ENCODE results near the gene AGRN. TPM values are rescaled to one million over a fixed set of nuclear protein-coding genes. Genes with fewer than 3 reads are reported as not detected.

AGRN gene
- total RNA-seq, 3 donors from 2014 or later (not counting 1 experiment from before 2014, with no cell fraction given): 4.1 to 5.0 (median 4.6) TPM

GRCh38 chr1:1086911-1087341 lies 67.0 kb downstream of the AGRN start:
- H3K27ac ChIP-seq (ENCODE audit: low read length): no peak overlapping the region
- intact Hi-C loops (cut with micrococcal nuclease): no loop called here
- H3K27ac Mint-ChIP-seq: no peak overlapping the region
- no peak overlapping the region for H3K4me3 Mint-ChIP-seq
- H3K27me3 ChIP-seq (ENCODE audit: control insufficient read depth, insufficient read depth, low read length): no peaks in the 10 kb centered on the region
- H3K9me3 ChIP-seq (ENCODE audit: control insufficient read depth, insufficient read depth, low read length): no peaks in the 10 kb centered on the region
- H3K9me3 Mint-ChIP-seq: no peaks in the 10 kb centered on the region
- TF ChIP-seq CTCF (IDR thresholded peaks at IDR 0.05): no peak
- DNase-seq (no peak), ATAC-seq (no peak)
- H3K36me3 Mint-ChIP-seq: no peaks in the 10 kb centered on the region
- WGBS (ENCODE audit: insufficient coverage): 92% methylated on average over 17 of the region's 17 CpGs
- H3K36me3 ChIP-seq (ENCODE audit: control insufficient read depth, insufficient read depth, low read length): no peaks in the 10 kb centered on the region
- H3K4me1 ChIP-seq (ENCODE audit: control insufficient read depth, insufficient read depth, low read length): no peaks in the 10 kb centered on the region
- no peaks in the 10 kb centered on the region for H3K27me3 Mint-ChIP-seq (ENCODE audit: low read depth in 2 of 2)
- no peak overlapping the region for H3K4me3 ChIP-seq (ENCODE audit: low read length)
- H3K4me1 Mint-ChIP-seq: no peaks in the 10 kb centered on the region

GRCh38 chr1:1087351-1088028 lies 67.6 kb downstream of the AGRN start:
- H3K4me1 ChIP-seq (ENCODE audit: control insufficient read depth, insufficient read depth, low read length): no peaks in the 10 kb centered on the region
- H3K36me3 ChIP-seq (ENCODE audit: control insufficient read depth, insufficient read depth, low read length): no peaks in the 10 kb centered on the region
- Mint-ChIP-seq H3K9me3 (no peaks in the 10 kb centered on the region), H3K27me3 (ENCODE audit: low read depth in 2 of 2) (no peaks in the 10 kb centered on the region), H3K27ac (no peak overlapping the region), H3K4me1 (no peaks in the 10 kb centered on the region), H3K4me3 (no peak overlapping the region), H3K36me3 (no peaks in the 10 kb centered on the region)
- no peak overlapping the region for H3K4me3 ChIP-seq (ENCODE audit: low read length)
- no peak for TF ChIP-seq CTCF (IDR thresholded peaks at IDR 0.05)
- no peaks in the 10 kb centered on the region for H3K27me3 ChIP-seq (ENCODE audit: control insufficient read depth, insufficient read depth, low read length)
- no peak for DNase-seq
- H3K9me3 ChIP-seq (ENCODE audit: control insufficient read depth, insufficient read depth, low read length): no peaks in the 10 kb centered on the region
- WGBS (ENCODE audit: insufficient coverage): 96% methylated on average over 38 of the region's 38 CpGs
- no peak for ATAC-seq
- H3K27ac ChIP-seq (ENCODE audit: low read length): no peak overlapping the region
- intact Hi-C loops (cut with micrococcal nuclease): no loop called here

DNA sequence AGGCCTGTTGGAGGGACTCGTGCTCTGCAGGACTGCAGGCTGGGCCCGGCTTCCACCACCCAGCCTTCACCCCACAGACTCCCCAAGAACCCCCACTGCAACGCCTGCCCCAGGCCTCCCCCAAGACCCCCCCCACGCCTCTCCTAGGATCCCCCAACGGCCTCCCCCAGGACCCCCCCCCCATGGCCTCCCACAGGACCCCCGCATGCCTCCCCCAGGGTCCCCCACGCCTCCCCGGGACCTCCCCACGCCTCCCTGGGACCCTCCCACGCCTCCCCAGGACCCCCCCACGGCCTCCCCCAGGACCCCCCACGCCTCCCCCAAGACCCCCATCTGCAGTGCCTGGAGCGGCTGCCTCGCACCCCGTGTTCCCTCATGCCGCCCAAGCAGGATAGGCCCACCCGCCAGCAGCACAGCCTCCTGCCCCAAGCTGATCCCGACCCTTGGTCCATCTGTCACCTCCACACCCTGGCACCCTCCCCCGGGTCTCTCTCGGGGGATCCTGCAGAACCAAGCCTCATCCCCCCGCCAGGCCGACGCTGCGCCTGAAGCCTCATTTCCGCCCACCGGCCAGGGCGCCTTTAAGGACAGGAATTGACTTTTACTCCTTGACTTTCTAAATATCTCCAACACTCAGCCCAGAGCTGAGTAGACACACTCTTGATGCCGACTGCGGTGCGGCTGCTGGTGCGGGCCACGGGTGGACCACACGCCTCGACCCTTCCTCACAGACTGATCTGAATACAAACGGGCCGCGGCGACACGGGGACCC lies 68.3 kb downstream of the AGRN start:
- Histone ChIP-seq H3K4me3 (ENCODE audit: low read length) (no peak overlapping the region), H3K4me1 (ENCODE audit: control insufficient read depth, insufficient read depth, low read length) (no peaks in the 10 kb centered on the region), H3K36me3 (ENCODE audit: control insufficient read depth, insufficient read depth, low read length) (no peaks in the 10 kb centered on the region), H3K27ac (ENCODE audit: low read length) (no peak overlapping the region), H3K27me3 (ENCODE audit: control insufficient read depth, insufficient read depth, low read length) (no peaks in the 10 kb centered on the region), H3K9me3 (ENCODE audit: control insufficient read depth, insufficient read depth, low read length) (no peaks in the 10 kb centered on the region)
- no peak for ATAC-seq
- Mint-ChIP-seq H3K36me3 (no peaks in the 10 kb centered on the region), H3K27ac (no peak overlapping the region), H3K4me3 (no peak overlapping the region), H3K4me1 (peaks cover 0 to 2% of the 10 kb centered on the region in 2 donors), H3K9me3 (no peaks in the 10 kb centered on the region), H3K27me3 (ENCODE audit: low read depth in 2 of 2) (no peaks in the 10 kb centered on the region)
- DNase-seq: no peak
- intact Hi-C loops (cut with micrococcal nuclease): no loop called here
- 95% methylated on average over 29 of the region's 39 CpGs for WGBS (ENCODE audit: insufficient coverage)
- TF ChIP-seq CTCF (IDR thresholded peaks at IDR 0.05): no peak
